Activated CD8-positive, alpha-beta memory T cell treated with anti-CD3 and anti-CD28 coated beads, Interleukin-2, amount 50 U/mL, for 24 hours (primary cell): Measurements from ENCODE around the gene HNF1B.
"Not testable (repeated sequence)": the region's sequence is repeated elsewhere in the genome, so short reads cannot be mapped to it uniquely, and the experiment has no call there.

Experiments
- DNase-seq: peaks from one replicate; pipeline ENCODE4 v3.0.0-alpha.2; 2020; ENCODE audit errors: extremely low read depth

The HNF1B gene

GRCh38 chr17:37744961-37745800 lies at the start of gene HNF1B:
Gene HNF1B (minus strand): TSS chr17:37745059. CDS start chr17:37744884, 175 bp downstream.
- DNase-seq: no peak

DNA sequence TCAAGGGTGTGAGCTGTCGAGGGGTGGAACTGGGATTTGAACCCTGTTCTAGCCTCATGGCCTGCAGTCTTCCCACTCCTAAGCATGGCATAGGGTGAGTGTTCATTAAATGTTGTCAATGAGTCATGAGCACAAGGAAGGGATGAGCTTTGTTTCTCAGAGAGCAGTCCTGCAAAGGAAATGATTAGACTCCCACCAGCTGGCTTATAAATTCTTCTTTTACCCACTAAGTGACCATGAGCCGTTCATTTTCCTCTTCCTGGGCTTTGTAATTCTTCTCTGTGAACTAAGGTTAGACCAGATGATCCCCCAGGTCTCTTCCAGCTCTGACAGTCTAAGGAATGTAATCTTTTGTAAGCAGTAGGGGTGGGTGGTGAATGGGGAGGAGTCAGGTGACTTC lies 47.9 kb upstream of the HNF1B start:
- no peak for DNase-seq

DNA sequence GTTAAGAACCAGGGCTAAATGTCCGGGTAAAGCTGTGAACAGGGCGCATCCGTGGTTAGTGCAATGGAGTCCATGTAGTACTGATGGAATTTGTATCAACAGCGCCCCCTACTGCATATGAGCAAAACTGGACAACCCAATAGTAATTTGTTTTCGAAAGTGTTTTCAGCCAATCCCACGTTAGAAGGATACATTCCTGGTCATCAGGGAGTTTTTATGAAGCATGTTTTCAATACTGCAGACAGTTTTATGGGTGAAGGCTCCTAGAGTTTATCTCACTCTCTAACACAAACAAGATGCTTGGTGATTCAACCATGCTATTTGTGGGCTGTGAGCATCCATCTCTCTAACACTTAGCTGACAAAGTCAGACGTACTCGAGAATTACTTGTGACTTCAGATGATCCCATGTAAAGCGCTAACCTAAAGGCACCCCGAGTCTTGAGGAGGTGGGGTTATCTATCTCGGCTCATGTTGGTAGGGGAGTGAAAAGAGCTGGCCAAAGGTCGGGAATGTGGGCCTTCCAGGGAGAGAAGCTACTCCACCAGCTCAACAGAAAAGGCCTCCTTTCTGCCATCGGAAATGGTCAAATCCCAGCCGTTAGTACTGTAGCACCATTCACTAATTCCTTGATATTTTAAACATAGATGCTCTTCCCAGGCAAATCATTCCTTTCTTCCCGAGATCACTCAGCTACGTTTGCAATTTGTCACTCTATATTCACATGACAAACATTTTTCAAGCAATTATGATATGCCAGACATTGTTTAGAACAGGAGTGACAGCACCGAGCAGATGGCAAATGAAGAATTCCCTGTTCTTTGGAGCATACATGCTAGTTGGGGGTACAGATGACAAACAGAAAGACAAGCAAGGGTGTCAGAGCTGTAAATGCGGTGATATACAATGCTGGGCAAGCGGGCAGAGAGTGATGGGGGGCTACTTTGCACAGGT lies 46.9 kb upstream of the HNF1B start:
- no peak for DNase-seq

DNA sequence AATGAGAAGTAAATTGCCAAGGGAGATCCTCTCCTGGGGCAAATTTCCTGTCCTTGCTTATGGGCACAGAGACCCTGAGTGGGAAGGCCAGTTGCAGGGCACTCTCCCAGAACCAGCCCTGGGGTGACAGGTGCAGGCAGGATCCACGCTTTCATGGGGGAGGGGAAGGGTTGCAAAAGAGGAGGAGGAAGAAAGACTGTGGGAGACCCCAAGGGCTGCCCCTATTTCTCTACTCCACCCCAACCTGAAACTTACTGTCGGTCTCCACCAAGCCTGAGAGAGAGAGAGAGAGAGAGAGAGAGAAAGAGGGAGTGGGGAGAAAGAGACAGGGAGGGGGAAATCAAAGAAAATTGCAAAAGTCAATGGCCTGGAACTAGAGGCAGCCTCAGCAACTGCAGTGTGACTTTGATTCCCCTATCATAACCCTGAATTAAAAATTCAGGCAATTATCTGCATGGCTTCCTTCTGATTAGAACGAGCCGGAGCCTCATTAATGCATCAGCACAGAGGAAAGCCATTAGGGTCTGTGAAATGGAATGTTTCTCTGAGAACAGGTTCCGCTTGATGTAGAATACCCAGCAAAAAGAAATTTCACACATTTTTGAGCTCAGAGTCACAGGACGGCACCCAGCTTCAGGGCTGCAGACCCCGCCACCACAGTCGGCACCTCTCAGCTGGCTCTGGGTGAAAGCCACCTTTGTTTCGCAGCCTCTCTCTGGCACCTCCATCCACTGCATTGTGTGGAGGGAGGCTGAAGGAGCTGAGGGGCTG lies 45.1 kb upstream of the HNF1B start:
- no peak for DNase-seq

DNA sequence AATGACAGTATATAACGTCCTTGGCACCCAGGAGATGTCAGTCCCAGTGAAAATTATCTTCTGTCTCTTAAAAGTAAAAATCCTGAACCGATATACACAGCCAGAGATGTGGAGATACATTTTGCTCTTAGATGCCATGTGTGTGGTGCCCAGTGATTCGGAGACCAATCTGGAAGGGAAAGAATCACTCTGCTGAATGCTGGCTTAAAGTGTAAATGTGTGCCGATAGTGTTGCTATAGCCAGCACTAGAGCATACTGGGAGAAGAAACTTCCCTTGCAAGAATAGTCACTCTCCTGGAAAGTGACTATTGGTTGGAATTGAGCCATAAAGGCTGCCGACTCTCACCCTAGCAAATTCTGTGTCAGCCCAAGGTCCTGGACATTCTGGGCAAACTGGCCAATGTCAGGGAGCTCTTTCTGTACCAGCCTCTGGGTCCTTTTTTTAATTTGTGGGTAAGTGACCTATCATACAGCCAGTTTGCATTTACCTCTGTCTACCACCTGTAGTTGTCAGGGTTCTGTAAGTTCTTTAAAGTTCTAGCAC lies 44.2 kb upstream of the HNF1B start:
- no peak for DNase-seq

DNA sequence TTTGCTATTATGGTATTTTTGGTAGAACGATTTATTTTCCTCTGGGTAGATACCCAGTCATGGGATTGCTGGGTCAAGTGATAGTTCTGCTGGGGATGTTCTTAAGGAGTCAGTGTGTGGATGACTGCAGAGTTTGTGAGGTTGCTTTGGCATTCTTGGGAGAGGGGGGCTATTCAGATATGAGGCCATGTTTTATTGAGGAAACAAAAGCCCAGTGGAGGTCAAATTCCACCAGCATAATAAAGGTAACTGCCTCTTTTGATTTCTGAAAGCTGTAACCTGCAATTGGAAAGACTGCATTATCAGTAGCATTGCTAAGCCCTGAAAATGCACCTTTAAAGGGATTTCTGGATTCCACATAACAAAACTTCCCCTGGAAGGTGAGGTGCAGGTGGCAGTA lies 43.7 kb upstream of the HNF1B start:
- DNase-seq: no peak

- DNase-seq: no peak
Measured at GRCh38 chr17:37787055-37787757, 42.3 kb upstream of the HNF1B start.

DNA sequence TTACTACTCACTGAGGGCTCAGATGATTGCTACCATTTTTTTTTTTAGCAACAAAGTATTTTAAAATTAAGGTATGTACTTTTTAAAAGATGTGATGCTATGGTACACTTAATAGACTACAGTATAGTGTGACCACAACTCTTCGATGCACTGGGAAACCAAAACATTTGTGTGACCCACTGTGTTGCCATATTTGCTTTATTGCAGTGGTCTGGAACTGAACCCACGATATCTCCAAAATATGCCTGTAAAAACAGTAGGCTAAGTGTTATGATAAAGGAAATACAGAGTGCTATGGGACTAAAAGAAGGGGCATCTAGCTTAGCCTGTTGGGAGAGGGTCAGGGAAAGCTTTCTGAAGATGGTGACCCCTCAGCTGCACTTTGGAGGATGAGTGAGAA lies 41.6 kb upstream of the HNF1B start:
- DNase-seq: no peak

DNA sequence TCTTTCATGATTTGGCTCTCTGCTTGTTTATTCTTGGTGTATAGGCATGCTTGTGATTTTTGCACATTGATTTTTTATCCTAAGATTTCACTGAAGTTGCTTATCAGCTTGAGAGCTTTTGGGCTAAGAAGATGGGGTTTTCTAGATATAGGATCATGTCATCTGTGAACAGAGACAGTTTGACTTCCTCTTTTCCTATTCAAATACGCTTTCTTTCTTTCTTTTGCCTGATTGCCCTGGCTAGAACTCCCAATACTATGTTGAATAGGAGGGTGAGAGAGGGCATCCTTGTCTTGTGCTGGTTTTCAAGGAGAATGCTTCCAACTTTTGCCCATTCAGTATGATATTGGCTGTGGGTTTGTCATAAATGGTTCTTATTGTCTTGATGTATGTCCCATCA lies 37.6 kb upstream of the HNF1B start:
- DNase-seq: not testable (repeated sequence)

DNA sequence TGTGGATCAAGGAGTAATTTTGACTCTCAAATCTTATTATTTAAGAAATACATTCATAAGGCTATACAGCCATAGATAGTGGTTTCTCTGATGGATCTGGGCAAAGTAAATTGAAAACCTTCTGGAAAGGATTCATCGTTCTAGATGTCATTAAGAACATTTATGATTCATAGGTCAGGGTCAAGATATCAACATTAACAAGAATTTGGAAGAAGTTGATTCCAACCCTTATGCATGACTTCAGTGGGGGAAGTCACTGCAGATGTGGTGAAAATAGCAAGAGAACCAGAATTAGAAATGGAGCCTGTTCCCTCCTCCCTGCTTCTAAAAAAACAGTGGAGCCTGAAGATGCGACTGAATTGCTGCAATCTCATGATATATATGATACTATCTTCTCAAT lies 36.6 kb upstream of the HNF1B start:
- DNase-seq: no peak

DNA sequence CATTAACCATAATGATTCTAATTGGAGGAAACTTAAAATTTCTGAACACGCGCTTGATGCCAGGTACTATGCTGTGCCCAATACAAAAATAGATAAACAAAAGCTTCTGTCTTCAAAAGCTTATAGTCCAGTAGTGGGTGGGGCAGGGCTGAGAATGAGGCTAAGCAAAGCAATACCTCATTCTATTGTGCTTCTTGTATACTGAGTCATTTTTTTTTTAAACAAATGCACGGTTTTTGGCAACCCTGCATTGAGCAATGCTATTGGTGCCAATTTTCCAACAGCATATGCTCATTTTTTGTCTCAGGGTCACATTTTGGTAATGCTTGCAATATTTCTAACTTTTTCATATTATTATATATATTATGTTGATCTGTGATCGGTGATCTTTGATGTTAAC lies 34.7 kb upstream of the HNF1B start:
- DNase-seq: no peak

DNA sequence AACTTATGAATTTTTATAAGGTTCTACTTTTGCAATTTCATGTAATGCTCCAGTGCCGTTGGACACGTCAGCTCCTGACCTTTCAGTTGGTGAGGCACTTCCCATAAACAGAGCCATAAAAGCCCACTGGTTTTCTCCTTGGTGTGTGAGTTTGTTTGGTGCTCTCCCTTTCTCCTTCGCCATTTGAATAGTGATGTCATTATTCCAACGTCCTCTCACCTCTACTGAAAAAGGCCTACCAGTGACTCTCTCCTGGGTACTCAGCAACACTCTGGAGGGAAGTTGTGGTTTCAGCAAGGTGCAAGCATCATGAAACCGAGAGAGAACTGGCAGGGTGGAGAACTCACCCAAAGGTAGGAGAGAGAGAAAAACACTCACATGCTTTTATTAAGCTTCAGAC lies 29.6 kb upstream of the HNF1B start:
- DNase-seq: no peak

DNA sequence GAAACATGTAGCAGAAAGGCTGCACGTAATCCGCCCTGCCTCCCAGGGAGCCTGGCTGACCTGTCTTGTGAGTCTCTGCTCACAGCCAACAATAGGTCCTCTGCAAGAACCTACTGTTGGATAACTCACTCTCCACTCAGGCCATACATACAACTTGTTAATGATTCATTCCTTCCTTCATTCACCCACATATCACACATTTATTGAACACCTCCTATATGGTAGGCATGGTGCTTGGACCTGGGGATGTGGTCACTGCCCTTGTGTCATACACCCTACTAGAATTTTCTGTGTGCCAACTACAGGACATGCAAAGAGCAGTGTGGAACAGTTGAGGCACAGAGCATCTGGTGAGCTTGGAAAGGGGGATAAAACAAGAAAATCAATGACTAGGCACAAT lies 28.1 kb upstream of the HNF1B start:
- no peak for DNase-seq

DNA sequence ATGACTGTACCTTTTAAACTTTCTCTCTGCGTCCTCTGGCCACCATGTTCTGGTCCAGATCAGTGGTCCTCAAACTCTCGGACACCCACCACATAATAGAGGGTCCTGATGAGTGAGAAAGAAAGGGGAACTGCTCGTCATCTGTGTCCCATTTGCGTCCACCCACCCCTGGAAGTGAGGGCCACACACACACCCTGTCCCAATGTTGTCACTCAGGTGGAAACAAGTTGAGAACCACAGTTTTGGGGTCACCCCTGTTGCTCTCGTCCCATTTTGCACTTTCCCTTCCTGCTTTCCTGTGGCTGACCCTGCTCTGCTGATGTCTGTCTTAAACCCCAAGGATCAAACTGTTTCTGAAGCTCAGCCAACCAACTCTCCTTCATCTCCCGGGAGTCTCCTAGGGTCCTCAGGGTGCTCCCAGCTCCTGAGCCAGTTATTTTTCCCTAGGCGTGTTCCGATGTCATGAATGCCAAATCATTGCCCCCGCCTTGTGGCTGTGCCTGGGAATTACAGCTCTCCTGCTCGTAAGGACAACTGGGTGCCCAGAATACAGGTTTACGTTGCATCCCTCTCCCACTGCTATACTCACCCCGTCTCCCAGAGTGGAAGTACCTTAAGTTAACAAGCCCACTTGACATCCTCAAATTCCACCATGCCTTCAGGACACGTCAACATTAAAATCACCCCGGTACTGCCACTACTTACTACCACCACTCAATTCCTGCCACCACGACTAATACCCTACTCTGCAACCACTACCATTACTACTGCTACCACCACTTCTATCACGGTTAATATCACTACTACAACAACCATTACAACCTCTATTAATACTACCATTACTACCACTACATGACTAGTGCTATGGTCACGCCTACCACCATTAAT lies 26.0 kb upstream of the HNF1B start:
- no peak for DNase-seq

- DNase-seq: no peak
Measured at GRCh38 chr17:37769050-37769449, 24.2 kb upstream of the HNF1B start.

DNA sequence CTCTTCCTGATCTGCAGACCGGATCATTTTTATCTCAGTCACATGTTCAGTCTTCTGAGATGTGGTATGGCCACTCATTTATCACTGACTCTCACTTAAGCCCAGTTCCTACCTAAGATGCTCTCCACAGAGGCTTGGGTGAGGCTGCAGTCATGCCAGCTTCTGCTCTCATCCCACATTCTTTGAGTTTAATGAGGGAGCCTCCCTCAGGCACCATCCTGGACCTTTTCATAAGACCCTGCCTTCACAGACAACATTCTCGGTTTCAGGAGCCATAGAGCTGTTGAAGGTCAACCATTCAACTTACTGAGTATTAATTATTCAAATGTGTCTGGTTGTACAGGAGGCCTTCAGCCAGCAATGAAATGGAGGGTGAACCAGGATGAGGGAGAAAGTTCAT lies 23.6 kb upstream of the HNF1B start:
- no peak for DNase-seq

GRCh38 chr17:37766971-37767370 lies 22.1 kb upstream of the HNF1B start:
- no peak for DNase-seq

DNA sequence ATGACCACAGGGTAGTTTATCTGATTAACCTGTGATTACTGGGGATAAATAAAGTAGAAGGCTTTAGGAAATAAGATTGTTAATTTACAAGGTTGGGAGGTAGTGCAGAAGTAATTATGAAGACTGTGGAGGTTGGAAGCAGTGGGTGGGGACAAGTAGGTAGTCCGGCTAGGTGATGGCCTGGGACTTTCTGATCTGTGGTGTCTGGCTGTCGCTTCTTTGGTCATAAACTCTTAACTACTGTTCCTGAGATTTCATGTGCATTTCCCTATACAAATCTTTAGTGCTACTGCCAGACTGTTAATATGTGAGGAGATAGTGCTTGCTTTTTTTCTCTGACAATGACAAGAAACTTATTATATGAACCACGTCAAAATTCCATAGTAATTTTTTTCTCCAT lies 19.5 kb upstream of the HNF1B start:
- no peak for DNase-seq

DNA sequence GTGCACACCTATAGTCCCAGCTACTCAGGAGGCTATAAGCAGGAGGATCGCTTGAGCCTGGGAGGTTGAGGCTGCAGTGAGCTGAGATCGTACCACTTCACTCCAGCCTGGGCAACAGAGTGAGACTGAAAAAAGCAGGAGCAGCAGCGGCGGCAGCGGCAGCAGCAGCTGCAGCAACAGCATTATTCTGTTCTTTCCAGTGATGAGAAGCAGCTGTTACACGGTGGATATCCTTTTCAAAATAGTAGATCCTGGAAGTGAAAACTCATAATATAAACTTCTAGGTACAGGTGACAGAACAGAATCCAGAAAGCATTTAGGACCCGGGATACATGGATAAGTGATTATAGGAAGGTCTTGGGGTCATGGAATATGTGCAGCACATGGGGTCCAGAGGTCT lies 17.8 kb upstream of the HNF1B start:
- DNase-seq: no peak

- no peak for DNase-seq
Measured at GRCh38 chr17:37761961-37762360, 17.1 kb upstream of the HNF1B start.
